ENCODE data around the gene DGKI. TPM values are rescaled to one million over a fixed set of nuclear protein-coding genes. Genes with fewer than 3 reads are reported as not detected.

Gene DGKI
- total and polyA plus RNA-seq, 2 of the 4 experiments (the other 2 are of a cell fraction) = 3.9 to 15.8 TPM

- no TSS peak for BruUV-seq (replicated peaks)
- ATAC-seq (ENCODE audit: low read depth) (no peak), DNase-seq (no peak)
- no peak for TF ChIP-seq MAZ (IDR thresholded peaks at IDR 0.05; ENCODE audit: borderline replicate concordance, low read depth, low read length)
- TF ChIP-seq POLR2A (IDR thresholded peaks at IDR 0.05; ENCODE audit: low read depth, low read length) = no peak
- Histone ChIP-seq H2BK20ac (ENCODE audit: low read depth, low read length) (no peak overlapping the region), H3K4me1 (ENCODE audit: control insufficient read depth, insufficient read depth, low read length) (no peaks in the 10 kb centered on the region), H2BK5ac (ENCODE audit: low read depth, low read length, poor library complexity, severe bottlenecking) (no peak overlapping the region), H3K4ac (ENCODE audit: low read depth, low read length) (no peak overlapping the region), H3K18ac (ENCODE audit: low read depth, low read length) (no peak overlapping the region), H3K23ac (ENCODE audit: low read depth, low read length) (no peak overlapping the region), H3K4me2 (ENCODE audit: low read depth, low read length) (no peak overlapping the region), H3K56ac (ENCODE audit: extremely low read depth, insufficient read depth, low read length) (no peak overlapping the region), H4K91ac (ENCODE audit: insufficient read depth, low read depth, low read length) (no peak overlapping the region), H2AFZ (replicated peaks; ENCODE audit: low read length, poor library complexity) (no peak overlapping the region), H3K9ac (ENCODE audit: low read depth, low read length) (no peak overlapping the region), H3K4me3 (ENCODE audit: insufficient read depth, low read depth, low read length) (no peak overlapping the region), H4K20me1 (ENCODE audit: insufficient read depth, low read length) (no peaks in the 10 kb centered on the region), H3K9me1 (ENCODE audit: insufficient read depth, low read length) (no peaks in the 10 kb centered on the region), H3K36me3 (ENCODE audit: control insufficient read depth, insufficient read depth, low read length) (no peaks in the 10 kb centered on the region), H4K5ac (ENCODE audit: low read depth, low read length) (no peak overlapping the region), H3K79me1 (ENCODE audit: low read depth in 1 of 2, low read length in 2 of 2) (no peaks in the 10 kb centered on the region), H2AK9ac (replicated peaks; ENCODE audit: low read depth, low read length, poor library complexity) (no peak overlapping the region), H2BK120ac (ENCODE audit: low read depth, low read length) (no peak overlapping the region), H2BK15ac (ENCODE audit: low read depth, low read length) (no peak overlapping the region), H3K27ac (ENCODE audit: insufficient read depth, low read length) (no peak overlapping the region), H3K27me3 (ENCODE audit: control insufficient read depth, insufficient read depth, low read length) (no peaks in the 10 kb centered on the region), H4K8ac (ENCODE audit: low read depth in 2 of 2, low read length in 2 of 2) (no peak overlapping the region), H3K9me3 (ENCODE audit: control insufficient read depth, insufficient read depth, low read length) (no peaks in the 10 kb centered on the region), H2AK5ac (ENCODE audit: low read depth, low read length) (no peak overlapping the region), H3K14ac (replicated peaks; ENCODE audit: low read depth, low read length) (no peak overlapping the region)
- ChIA-PET POLR2A (ENCODE audit: unreplicated experiment) (no interaction called here), CTCF (no interaction called here)
- WGBS, 2 experiments (ENCODE audit: extremely low coverage in 2 of 2, insufficient read length in 1 of 2) = 100% methylated on average over 3 of the region's 5 CpGs; no CpG with 5 or more reads in 1 of the 2 experiments
- dilution Hi-C loops (cut with HindIII; ENCODE audit: low sequenced_read_pairs, unreplicated experiment) = no loop called here
- in situ Hi-C loops (cut with MboI; ENCODE audit: low sequenced_read_pairs) = no loop called here
- intact Hi-C loops (cut with micrococcal nuclease) = no loop called here
Measured at GRCh38 chr7:137521451-137521850, 325.3 kb downstream of the DGKI start.
